Naive thymus-derived CD8-positive, alpha-beta T cell (primary cell): ENCODE data around the gene CCDC40. TPM values are rescaled to one million over a fixed set of nuclear protein-coding genes. Genes with fewer than 3 reads are reported as not detected.
"Not testable (repeated sequence)": the region's sequence is repeated elsewhere in the genome, so short reads cannot be mapped to it uniquely, and the experiment has no call there.

Experiments
- ATAC-seq, 2 donors: fragments of 150-1000 bp; cut with Tn5 transposase in 1 of 2; sonication (Bioruptor Pico), chemical (Tn5 transposase) in 1 of 2; 1 replicate in 1 of 2; 2 replicates in 1 of 2; pipeline ENCODE4 v1.10.0; 2021; ENCODE audit warnings: mild to moderate bottlenecking in 2 of 2, moderate library complexity in 2 of 2
- POLR2A ChIA-PET: fragments of 350-600 bp; sonication (Branson Sonifier 250); formaldehyde crosslinking; loops from one replicate; lab custom pipeline; 2021; ENCODE audit warnings: antibody characterized with exemption; lab: Charles Lee
- DNase-seq, 10 donors: peaks; one replicate each; pipeline versions ENCODE4 v3.0.0 to v3.0.0-alpha.2; 2020 to 2022
- H3K27ac Mint-ChIP-seq, 10 donors: one replicate each; pipeline ENCODE4 v1.8.0; 2020 to 2022; ENCODE audit warnings: mild to moderate bottlenecking in 10 of 10, mixed read lengths in 10 of 10, moderate library complexity in 4 of 10, inconsistent platforms in 1 of 10
- H3K27me3 Mint-ChIP-seq, 5 donors: one replicate each; pipeline ENCODE4 v1.8.0; 2021 to 2022; ENCODE audit warnings: mixed read lengths in 5 of 5
- H3K36me3 Mint-ChIP-seq, 3 donors: one replicate each; pipeline ENCODE4 v1.8.0; 2020 to 2022; ENCODE audit warnings: mixed read lengths in 3 of 3, mild to moderate bottlenecking in 2 of 3, inconsistent platforms in 1 of 3
- H3K4me1 Mint-ChIP-seq, 4 donors: one replicate each; pipeline ENCODE4 v1.8.0; 2021 to 2022; ENCODE audit warnings: mixed read lengths in 4 of 4
- H3K4me3 Mint-ChIP-seq, 10 donors: one replicate each; pipeline ENCODE4 v1.8.0; 2020 to 2022; ENCODE audit warnings: mild to moderate bottlenecking in 10 of 10, mixed read lengths in 10 of 10, moderate library complexity in 6 of 10, inconsistent platforms in 1 of 10
- H3K9me3 Mint-ChIP-seq, 9 donors: one replicate each; pipeline ENCODE4 v1.8.0; 2020 to 2022; ENCODE audit warnings: mixed read lengths in 9 of 9, mild to moderate bottlenecking in 3 of 9, inconsistent platforms in 1 of 9, moderate library complexity in 1 of 9
- polyA plus RNA-seq, 3 donors: library from polyadenylated mRNA; unstranded; fragments of 300-500 nt; fragmentation: Illumina TruSeq; gene quantifications; one replicate each; pipeline ENCODE4 v1.2.3, GENCODE V29; 2021
- total RNA-seq, 8 experiments: library from RNA in 2 of 8; stranded (reverse) in 2 of 8; gene quantifications; one replicate each; pipeline ENCODE4 v1.2.3 and lab custom pipeline; 2021 to 2026

CCDC40 gene
- total and polyA plus RNA-seq, 5 experiments from 2014 or later, result 0.37 to 4.8 (median 4.2) TPM; not detected in 2

GRCh38 chr17:80082403-80083135 lies 46.1 kb downstream of the CCDC40 start:
- Mint-ChIP-seq H3K27me3 (peaks cover 0 to 6% (median 0%) of the 10 kb centered on the region in 5 donors), H3K9me3 (no peaks in the 10 kb centered on the region), H3K36me3 (no peaks in the 10 kb centered on the region), H3K4me3 (peak overlapping the region in 1 of 10 donors; percentile 0), H3K27ac (peak overlapping the region in 4 of 10 donors; percentile 34 to 79 (median 64)), H3K4me1 (peaks cover 2 to 7% (median 3%) of the 10 kb centered on the region in 4 donors)
- POLR2A ChIA-PET, result interaction anchor here (1.2 to 1.4 kb wide), 2 partner anchors 19 to 63 kb away, joined by 3 to 4 read pairs; partner anchors contain the start of gene GAA
- ATAC-seq (peak; percentile 51 to 63), DNase-seq (peak; percentile 33 to 75 (median 54))

- DNase-seq (no peak), ATAC-seq (no peak)
- Mint-ChIP-seq H3K9me3 (no peaks in the 10 kb centered on the region), H3K4me1 (peaks cover 2 to 7% (median 3%) of the 10 kb centered on the region in 4 donors), H3K27ac (peak overlapping the region in 1 of 10 donors; percentile 79), H3K27me3 (peaks cover 0 to 9% (median 0%) of the 10 kb centered on the region in 5 donors), H3K36me3 (no peaks in the 10 kb centered on the region), H3K4me3 (no peak overlapping the region)
- POLR2A ChIA-PET, result interaction anchor here (1.2 to 1.4 kb wide), 2 partner anchors 18 to 63 kb away, joined by 3 to 4 read pairs; partner anchors contain the start of gene GAA
These were observed 46.8 kb downstream of the CCDC40 start for GRCh38 chr17:80083136-80083661.

GRCh38 chr17:80084773-80085172 lies 48.3 kb downstream of the CCDC40 start:
- H3K27me3 Mint-ChIP-seq, result peaks cover 0 to 6% (median 0%) of the 10 kb centered on the region in 5 donors
- H3K36me3 Mint-ChIP-seq, result no peaks in the 10 kb centered on the region
- ATAC-seq (no peak), DNase-seq (no peak)
- POLR2A ChIA-PET, result no interaction called here
- no peak overlapping the region for H3K27ac Mint-ChIP-seq
- peaks cover 2 to 7% (median 3%) of the 10 kb centered on the region in 4 donors for H3K4me1 Mint-ChIP-seq
- H3K9me3 Mint-ChIP-seq, result no peaks in the 10 kb centered on the region
- no peak overlapping the region for H3K4me3 Mint-ChIP-seq

- peaks cover 2 to 7% (median 3%) of the 10 kb centered on the region in 4 donors for H3K4me1 Mint-ChIP-seq
- POLR2A ChIA-PET, result interaction anchor here (0.8 kb wide), 1 partner anchor 16 kb away, joined by 4 read pairs; the partner anchor contains the start of gene GAA
- DNase-seq (no peak), ATAC-seq (no peak)
- no peaks in the 10 kb centered on the region for H3K36me3 Mint-ChIP-seq
- H3K27ac Mint-ChIP-seq, result no peak overlapping the region
- no peak overlapping the region for H3K4me3 Mint-ChIP-seq
- H3K27me3 Mint-ChIP-seq, result peaks cover 0 to 6% (median 0%) of the 10 kb centered on the region in 5 donors
- no peaks in the 10 kb centered on the region for H3K9me3 Mint-ChIP-seq
These were observed 49.6 kb downstream of the CCDC40 start for GRCh38 chr17:80086081-80086480.

- Mint-ChIP-seq H3K36me3 (no peaks in the 10 kb centered on the region), H3K27ac (no peak overlapping the region), H3K27me3 (peaks cover 0 to 6% (median 0%) of the 10 kb centered on the region in 5 donors)
These were observed 50.2 kb downstream of the CCDC40 start for GRCh38 chr17:80086616-80087015.

GRCh38 chr17:80087346-80088265 lies 51.2 kb downstream of the CCDC40 start:
- Mint-ChIP-seq H3K4me3 (no peak overlapping the region), H3K27ac (no peak overlapping the region), H3K9me3 (no peaks in the 10 kb centered on the region), H3K36me3 (no peaks in the 10 kb centered on the region), H3K4me1 (peaks cover 3 to 4% (median 4%) of the 10 kb centered on the region in 4 donors), H3K27me3 (peaks cover 0 to 6% (median 0%) of the 10 kb centered on the region in 5 donors)
- DNase-seq, result no peak
- POLR2A ChIA-PET, result no interaction called here
- no peak for ATAC-seq

More at GRCh38 chr17:80086616-80087015, 50.2 kb downstream of the CCDC40 start:
- POLR2A ChIA-PET, result no interaction called here
- peak in 1 of 10 donors; percentile 51 for DNase-seq
- Mint-ChIP-seq H3K4me1 (peaks cover 2 to 7% (median 3%) of the 10 kb centered on the region in 4 donors), H3K4me3 (no peak overlapping the region), H3K9me3 (no peaks in the 10 kb centered on the region)
- no peak for ATAC-seq

GRCh38 chr17:80089762-80090161 lies 53.3 kb downstream of the CCDC40 start:
- H3K4me3 Mint-ChIP-seq, result no peak overlapping the region
- ATAC-seq, result no peak
- H3K9me3 Mint-ChIP-seq, result no peaks in the 10 kb centered on the region
- POLR2A ChIA-PET, result no interaction called here
- no peaks in the 10 kb centered on the region for H3K36me3 Mint-ChIP-seq
- no peak overlapping the region for H3K27ac Mint-ChIP-seq
- peaks cover 0 to 6% (median 0%) of the 10 kb centered on the region in 5 donors for H3K27me3 Mint-ChIP-seq
- peaks cover 0 to 4% (median under 1%) of the 10 kb centered on the region in 4 donors for H3K4me1 Mint-ChIP-seq
- DNase-seq, result no peak

GRCh38 chr17:80090164-80090563 lies 53.7 kb downstream of the CCDC40 start:
- H3K4me1 Mint-ChIP-seq, H3K27me3 Mint-ChIP-seq, H3K4me3 Mint-ChIP-seq, H3K9me3 Mint-ChIP-seq, H3K36me3 Mint-ChIP-seq, POLR2A ChIA-PET, DNase-seq, H3K27ac Mint-ChIP-seq, ATAC-seq: not testable (repeated sequence)

GRCh38 chr17:80091376-80091775 lies 54.9 kb downstream of the CCDC40 start:
- H3K4me3 Mint-ChIP-seq, result no peak overlapping the region
- POLR2A ChIA-PET, result no interaction called here
- no peaks in the 10 kb centered on the region for H3K9me3 Mint-ChIP-seq
- DNase-seq (no peak), ATAC-seq (no peak)
- H3K27me3 Mint-ChIP-seq, result peaks cover 0 to 6% (median 0%) of the 10 kb centered on the region in 5 donors
- H3K36me3 Mint-ChIP-seq, result no peaks in the 10 kb centered on the region
- H3K27ac Mint-ChIP-seq, result no peak overlapping the region
- peaks cover 0 to 4% (median under 1%) of the 10 kb centered on the region in 4 donors for H3K4me1 Mint-ChIP-seq

- H3K27ac Mint-ChIP-seq, result no peak overlapping the region
- H3K4me3 Mint-ChIP-seq, result no peak overlapping the region
- POLR2A ChIA-PET, result no interaction called here
- no peaks in the 10 kb centered on the region for H3K36me3 Mint-ChIP-seq
- no peak for ATAC-seq
- no peak for DNase-seq
- peaks cover 0 to 3% (median 0%) of the 10 kb centered on the region in 5 donors for H3K27me3 Mint-ChIP-seq
- peaks cover 0 to 4% (median under 1%) of the 10 kb centered on the region in 4 donors for H3K4me1 Mint-ChIP-seq
- H3K9me3 Mint-ChIP-seq, result no peaks in the 10 kb centered on the region
These were observed 56.5 kb downstream of the CCDC40 start for GRCh38 chr17:80092959-80093358.

- Mint-ChIP-seq H3K27ac (no peak overlapping the region), H3K4me3 (no peak overlapping the region), H3K9me3 (no peaks in the 10 kb centered on the region), H3K36me3 (no peaks in the 10 kb centered on the region), H3K4me1 (peaks cover 6 to 14% (median 8%) of the 10 kb centered on the region in 4 donors), H3K27me3 (no peaks in the 10 kb centered on the region)
- ATAC-seq, result no peak
- peak in 1 of 10 donors; percentile 59 for DNase-seq
- POLR2A ChIA-PET, result no interaction called here
These were observed 58.8 kb downstream of the CCDC40 start for GRCh38 chr17:80095038-80095843.
